Lung (tissue), 12 donors: ENCODE measurements around the gene NFIA. TPM values are rescaled to one million over a fixed set of nuclear protein-coding genes. Genes with fewer than 3 reads are reported as not detected.

Experiments used
- ATAC-seq: fragments of 200-7000 bp; cut with Tn5 transposase; one replicate; pipeline ENCODE4 v1.9.1; 2020; ENCODE audit warnings: moderate number of reproducible peaks; ENCODE audit not compliant: insufficient read depth, low FRiP score
- DNase-seq, 3 donors: peaks; one replicate each; pipeline ENCODE4 v3.0.0-alpha.2; 2013 to 2017
- H3K27ac ChIP-seq, 2 donors: one replicate each; pipeline ENCODE4 v1.5.1; 2013; ENCODE audit warnings: mild to moderate bottlenecking in 2 of 2, moderate library complexity in 2 of 2, control low read depth in 1 of 2, inconsistent platforms in 1 of 2, low read depth in 1 of 2, low read length in 1 of 2
- H3K27me3 ChIP-seq, 3 donors: one replicate each; pipeline ENCODE4 v1.5.1; 2013; ENCODE audit warnings: low read length in 2 of 3; ENCODE audit not compliant: control insufficient read depth in 3 of 3, insufficient read depth in 3 of 3
- H3K36me3 ChIP-seq, 4 donors: one replicate each; pipeline ENCODE4 v1.5.1; 2013; ENCODE audit warnings: low read length in 4 of 4, mild to moderate bottlenecking in 1 of 4, moderate library complexity in 1 of 4; ENCODE audit not compliant: control insufficient read depth in 4 of 4, insufficient read depth in 4 of 4
- H3K4me1 ChIP-seq, 5 donors: one replicate each; pipeline ENCODE4 v1.5.1; 2013; ENCODE audit warnings: low read length in 5 of 5, mild to moderate bottlenecking in 2 of 5, moderate library complexity in 1 of 5; ENCODE audit not compliant: control insufficient read depth in 5 of 5, insufficient read depth in 5 of 5
- H3K4me3 ChIP-seq: one replicate; pipeline ENCODE4 v1.5.1; 2013; ENCODE audit warnings: mild to moderate bottlenecking, control low read depth, moderate library complexity
- H3K9ac ChIP-seq, 2 donors: one replicate each; pipeline ENCODE4 v1.5.1; 2013; ENCODE audit warnings: low read length in 2 of 2, control low read depth in 1 of 2; ENCODE audit not compliant: insufficient read depth in 1 of 2
- H3K9me3 ChIP-seq, 4 donors: one replicate each; pipeline ENCODE4 v1.5.1; 2013; ENCODE audit warnings: low read length in 3 of 4, mild to moderate bottlenecking in 1 of 4, moderate library complexity in 1 of 4; ENCODE audit not compliant: control insufficient read depth in 4 of 4, insufficient read depth in 3 of 4
- WGBS, 2 donors: extraction: QIAGEN DNeasy Blood & Tissue Kit; methylation state at CpG; one replicate each; pipeline ENCODE4 v1.1.7; 2013; 5-methylcytosine and 5-hydroxymethylcytosine counted together
- polyA plus RNA-seq, 2 donors: library from polyadenylated mRNA; stranded (reverse); fragments of 200-250 nt; gene quantifications; one replicate each; pipeline ENCODE4 v1.2.1, GENCODE V29; 2013
- total RNA-seq, 2 donors: library from RNA; depleted of rRNA in 1 of 2; stranded (reverse); fragments of >200 nt in 1 of 2; gene quantifications; one replicate each; pipeline ENCODE4 v1.2.1, GENCODE V29; 2014 to 2021
- TF ChIP-seq, protein P1 (sequence below): IDR thresholded peaks from 2 replicates; pipeline ENCODE4 v1.5.1; 2012; ENCODE audit warnings: mild to moderate bottlenecking; ENCODE audit errors: control extremely low read depth, extremely low read depth
- donor health status: control.
- donor health status: control.
- donor health status: Bipolar disorder and iron deficiency.
- donor health status: healthy.
- donor health status: DM: yes; HTN: yes; CAD: no.

NFIA gene
- total and polyA plus RNA-seq, 4 donors = 3.0 to 63.4 (median 34.2) TPM

DNA sequence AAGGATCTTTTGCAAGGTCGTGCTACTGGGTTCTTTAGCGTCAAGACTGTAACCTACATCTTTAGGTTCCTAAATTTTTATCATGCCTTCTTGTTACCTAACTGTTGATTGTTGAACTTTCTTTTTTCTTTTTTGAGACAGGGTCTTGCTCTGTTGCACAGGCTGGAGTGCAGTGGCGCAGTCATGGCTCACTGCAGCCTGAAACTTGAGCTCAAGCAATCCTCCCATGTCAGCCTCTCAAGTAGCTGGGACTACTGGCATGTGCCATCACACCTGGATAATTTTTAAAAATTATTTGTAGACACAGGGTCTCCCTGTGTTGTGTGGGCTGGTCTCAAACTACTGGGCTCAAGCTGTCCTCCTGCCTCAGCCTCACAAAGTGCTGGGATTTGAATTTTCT, 52.9 kb downstream of the NFIA start:
- Histone ChIP-seq H3K27ac (no peak overlapping the region), H3K4me3 (no peak overlapping the region), H3K27me3 (no peaks in the 10 kb centered on the region), H3K36me3 (no peaks in the 10 kb centered on the region), H3K9ac (no peak overlapping the region), H3K9me3 (no peaks in the 10 kb centered on the region), H3K4me1 (peaks cover 3 to 42% (median 9%) of the 10 kb centered on the region in 5 donors)
- TF ChIP-seq, protein P1, sequence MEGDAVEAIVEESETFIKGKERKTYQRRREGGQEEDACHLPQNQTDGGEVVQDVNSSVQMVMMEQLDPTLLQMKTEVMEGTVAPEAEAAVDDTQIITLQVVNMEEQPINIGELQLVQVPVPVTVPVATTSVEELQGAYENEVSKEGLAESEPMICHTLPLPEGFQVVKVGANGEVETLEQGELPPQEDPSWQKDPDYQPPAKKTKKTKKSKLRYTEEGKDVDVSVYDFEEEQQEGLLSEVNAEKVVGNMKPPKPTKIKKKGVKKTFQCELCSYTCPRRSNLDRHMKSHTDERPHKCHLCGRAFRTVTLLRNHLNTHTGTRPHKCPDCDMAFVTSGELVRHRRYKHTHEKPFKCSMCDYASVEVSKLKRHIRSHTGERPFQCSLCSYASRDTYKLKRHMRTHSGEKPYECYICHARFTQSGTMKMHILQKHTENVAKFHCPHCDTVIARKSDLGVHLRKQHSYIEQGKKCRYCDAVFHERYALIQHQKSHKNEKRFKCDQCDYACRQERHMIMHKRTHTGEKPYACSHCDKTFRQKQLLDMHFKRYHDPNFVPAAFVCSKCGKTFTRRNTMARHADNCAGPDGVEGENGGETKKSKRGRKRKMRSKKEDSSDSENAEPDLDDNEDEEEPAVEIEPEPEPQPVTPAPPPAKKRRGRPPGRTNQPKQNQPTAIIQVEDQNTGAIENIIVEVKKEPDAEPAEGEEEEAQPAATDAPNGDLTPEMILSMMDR = no peak
- 96% methylated on average over 3 of the region's 3 CpGs for WGBS, 2 donors
- DNase-seq (no peak), ATAC-seq (no peak)

DNA sequence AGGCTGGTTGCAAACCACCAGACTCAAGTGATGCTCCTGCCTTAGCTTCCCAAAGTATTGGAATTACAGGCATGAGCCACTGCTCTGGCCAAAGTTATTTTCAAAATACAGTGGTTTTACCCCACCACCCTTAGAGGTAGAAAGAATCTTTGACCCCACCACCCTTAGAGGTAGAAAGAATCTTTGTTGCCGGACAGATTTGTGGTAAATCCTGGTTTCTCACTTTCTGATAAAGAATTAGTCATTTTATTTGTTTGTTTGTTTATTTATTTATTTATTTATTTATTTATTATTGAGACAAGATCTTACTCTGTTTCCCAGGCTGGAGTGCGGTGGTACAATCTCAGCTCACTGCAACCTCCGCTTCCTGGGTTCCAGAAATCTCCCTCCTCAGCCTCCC, 55.9 kb downstream of the NFIA start:
- no peak for ATAC-seq
- TF ChIP-seq, protein P1 = no peak
- H3K9me3 ChIP-seq = no peaks in the 10 kb centered on the region
- peaks cover 8 to 37% (median 19%) of the 10 kb centered on the region in 5 donors for H3K4me1 ChIP-seq
- H3K27ac ChIP-seq = no peak overlapping the region
- H3K4me3 ChIP-seq = no peak overlapping the region
- H3K36me3 ChIP-seq = no peaks in the 10 kb centered on the region
- no peak overlapping the region for H3K9ac ChIP-seq
- no peak for DNase-seq
- no peaks in the 10 kb centered on the region for H3K27me3 ChIP-seq
- 96 to 97% methylated on average over 3 of the region's 3 CpGs for WGBS, 2 donors

DNA sequence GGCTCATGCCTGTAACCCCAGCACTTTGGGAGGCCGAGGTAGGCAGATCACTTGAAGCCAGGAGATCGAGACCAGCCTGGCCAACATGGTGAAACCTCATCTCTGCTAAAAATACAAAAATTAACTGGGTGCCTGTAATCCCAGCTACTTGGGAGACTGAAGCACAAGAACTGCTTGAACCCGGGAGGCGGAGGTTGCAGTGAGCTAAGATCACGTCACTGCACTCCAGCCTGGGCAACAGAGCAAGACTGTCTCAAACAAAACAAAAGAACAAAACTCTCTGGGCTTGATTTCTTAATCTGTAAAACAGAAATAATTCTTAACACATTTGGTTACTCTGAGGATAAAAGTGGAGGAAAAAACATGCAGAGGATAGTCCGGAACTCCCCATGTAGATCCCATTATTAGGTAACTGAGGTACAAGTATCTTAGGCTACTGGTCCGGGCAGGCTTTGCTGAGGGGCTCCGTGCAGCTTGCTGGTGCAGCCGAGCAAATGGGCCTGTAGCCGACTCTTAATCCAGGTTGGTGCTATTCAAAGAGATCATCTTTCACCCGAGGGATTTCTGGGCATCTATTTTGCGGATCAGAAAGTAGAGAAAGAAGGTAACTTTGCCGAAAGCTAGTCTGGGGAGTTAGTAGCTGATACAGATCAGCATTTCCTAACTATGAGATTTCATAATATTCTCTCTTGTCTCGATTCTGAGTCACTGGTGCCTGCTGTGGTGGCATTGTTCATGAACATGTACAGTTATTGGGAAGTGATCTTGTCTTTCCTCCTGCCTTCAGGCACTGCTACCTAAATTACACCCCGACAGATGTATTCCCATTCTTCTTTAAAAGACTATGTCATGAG, 56.8 kb downstream of the NFIA start:
- H3K27me3 ChIP-seq = no peaks in the 10 kb centered on the region
- no peaks in the 10 kb centered on the region for H3K9me3 ChIP-seq
- WGBS, 2 donors = 72 to 79% methylated on average over 15 of the region's 15 CpGs
- H3K36me3 ChIP-seq = no peaks in the 10 kb centered on the region
- TF ChIP-seq, protein P1 = no peak
- H3K9ac ChIP-seq = no peak overlapping the region
- peaks cover 8 to 35% (median 19%) of the 10 kb centered on the region in 5 donors for H3K4me1 ChIP-seq
- DNase-seq (no peak), ATAC-seq (no peak)
- H3K4me3 ChIP-seq = no peak overlapping the region
- no peak overlapping the region for H3K27ac ChIP-seq
